Fibroblast of skin of left biceps (primary cell): Measurements from ENCODE around the gene PRODH.
"Not testable (repeated sequence)": the region's sequence is repeated elsewhere in the genome, so short reads cannot be mapped to it uniquely, and the experiment has no call there.

Source experiments
- DNase-seq, 2 experiments: peaks; one replicate each; pipeline ENCODE4 v3.0.0-alpha.2; 2013; ENCODE audit warnings: low read depth in 2 of 2

PRODH gene

GRCh38 chr22:18967391-18968010 lies 31.4 kb upstream of the PRODH start:
- not testable (repeated sequence) for DNase-seq

GRCh38 chr22:18966748-18967147 lies 30.7 kb upstream of the PRODH start:
- DNase-seq, result no peak

- no peak for DNase-seq
Measured at GRCh38 chr22:18965526-18966421, 29.7 kb upstream of the PRODH start.

GRCh38 chr22:18964501-18965265 lies 28.6 kb upstream of the PRODH start:
- not testable (repeated sequence) for DNase-seq

- not testable (repeated sequence) for DNase-seq
Measured at GRCh38 chr22:18964051-18964450, 28.0 kb upstream of the PRODH start.

GRCh38 chr22:18962308-18962635 lies 26.2 kb upstream of the PRODH start:
- no peak for DNase-seq

- not testable (repeated sequence) for DNase-seq
Measured at GRCh38 chr22:18961632-18962307, 25.7 kb upstream of the PRODH start.

GRCh38 chr22:18961201-18961600 lies 25.1 kb upstream of the PRODH start:
- DNase-seq, result not testable (repeated sequence)

- DNase-seq, result not testable (repeated sequence)
Measured at GRCh38 chr22:18960166-18960820, 24.2 kb upstream of the PRODH start.

GRCh38 chr22:18959741-18960140 lies 23.6 kb upstream of the PRODH start:
- DNase-seq, result not testable (repeated sequence)

- not testable (repeated sequence) for DNase-seq
Measured at GRCh38 chr22:18959266-18959665, 23.2 kb upstream of the PRODH start.

GRCh38 chr22:18958738-18959137 lies 22.6 kb upstream of the PRODH start:
- not testable (repeated sequence) for DNase-seq

- not testable (repeated sequence) for DNase-seq
Measured at GRCh38 chr22:18958321-18958705, 22.2 kb upstream of the PRODH start.

GRCh38 chr22:18957621-18958320 lies 21.7 kb upstream of the PRODH start:
- DNase-seq, result not testable (repeated sequence)

GRCh38 chr22:18956956-18957355 lies 20.9 kb upstream of the PRODH start:
- not testable (repeated sequence) for DNase-seq

- not testable (repeated sequence) for DNase-seq
Measured at GRCh38 chr22:18956121-18956895, 20.2 kb upstream of the PRODH start.

GRCh38 chr22:18955696-18956095 lies 19.6 kb upstream of the PRODH start:
- no peak for DNase-seq

GRCh38 chr22:18954990-18955571 lies 19.0 kb upstream of the PRODH start:
- DNase-seq, result no peak

GRCh38 chr22:18954303-18954989 lies 18.4 kb upstream of the PRODH start:
- not testable (repeated sequence) for DNase-seq
